LNCaP clone FGC (cell line): Measurements from ENCODE around the gene RMND5B.

Source experiments
- DNase-seq: peaks from one replicate; pipeline ENCODE4 v3.0.0-alpha.2; 2011; ENCODE audit warnings: low read depth
- H3K4me3 ChIP-seq: 2 replicates; pipeline ENCODE4 v1.5.1; 2011; ENCODE audit warnings: mild to moderate bottlenecking, low read depth, low read length, control low read depth
- TF ChIP-seq, protein P1 (sequence below): IDR thresholded peaks from 2 replicates; pipeline ENCODE4 v1.5.1; 2012; ENCODE audit warnings: mild to moderate bottlenecking; ENCODE audit not compliant: control insufficient read depth, insufficient read depth; ENCODE audit errors: extremely low read depth

The RMND5B gene

DNA sequence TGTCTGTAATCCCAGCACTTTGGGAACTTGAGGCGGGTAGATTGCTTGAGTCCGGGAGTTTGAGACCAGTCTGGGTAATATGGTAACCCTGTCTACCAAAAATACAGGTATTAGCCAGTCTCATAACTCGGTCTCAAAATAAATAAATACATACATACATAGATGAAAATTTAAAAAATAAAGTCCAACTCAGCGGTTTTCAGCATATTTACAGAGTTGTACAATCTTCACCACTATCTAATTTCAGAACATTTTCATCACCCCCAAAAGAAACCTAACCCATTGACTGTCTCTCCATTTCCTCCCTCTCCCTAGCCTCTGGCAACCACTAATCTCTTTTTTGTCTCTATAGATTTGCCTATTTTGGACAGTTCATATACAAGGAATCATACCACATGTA, 10.7 kb downstream of the RMND5B start:
- TF ChIP-seq, protein P1, sequence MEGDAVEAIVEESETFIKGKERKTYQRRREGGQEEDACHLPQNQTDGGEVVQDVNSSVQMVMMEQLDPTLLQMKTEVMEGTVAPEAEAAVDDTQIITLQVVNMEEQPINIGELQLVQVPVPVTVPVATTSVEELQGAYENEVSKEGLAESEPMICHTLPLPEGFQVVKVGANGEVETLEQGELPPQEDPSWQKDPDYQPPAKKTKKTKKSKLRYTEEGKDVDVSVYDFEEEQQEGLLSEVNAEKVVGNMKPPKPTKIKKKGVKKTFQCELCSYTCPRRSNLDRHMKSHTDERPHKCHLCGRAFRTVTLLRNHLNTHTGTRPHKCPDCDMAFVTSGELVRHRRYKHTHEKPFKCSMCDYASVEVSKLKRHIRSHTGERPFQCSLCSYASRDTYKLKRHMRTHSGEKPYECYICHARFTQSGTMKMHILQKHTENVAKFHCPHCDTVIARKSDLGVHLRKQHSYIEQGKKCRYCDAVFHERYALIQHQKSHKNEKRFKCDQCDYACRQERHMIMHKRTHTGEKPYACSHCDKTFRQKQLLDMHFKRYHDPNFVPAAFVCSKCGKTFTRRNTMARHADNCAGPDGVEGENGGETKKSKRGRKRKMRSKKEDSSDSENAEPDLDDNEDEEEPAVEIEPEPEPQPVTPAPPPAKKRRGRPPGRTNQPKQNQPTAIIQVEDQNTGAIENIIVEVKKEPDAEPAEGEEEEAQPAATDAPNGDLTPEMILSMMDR = no peak
- no peak overlapping the region for H3K4me3 ChIP-seq
- DNase-seq = no peak

DNA sequence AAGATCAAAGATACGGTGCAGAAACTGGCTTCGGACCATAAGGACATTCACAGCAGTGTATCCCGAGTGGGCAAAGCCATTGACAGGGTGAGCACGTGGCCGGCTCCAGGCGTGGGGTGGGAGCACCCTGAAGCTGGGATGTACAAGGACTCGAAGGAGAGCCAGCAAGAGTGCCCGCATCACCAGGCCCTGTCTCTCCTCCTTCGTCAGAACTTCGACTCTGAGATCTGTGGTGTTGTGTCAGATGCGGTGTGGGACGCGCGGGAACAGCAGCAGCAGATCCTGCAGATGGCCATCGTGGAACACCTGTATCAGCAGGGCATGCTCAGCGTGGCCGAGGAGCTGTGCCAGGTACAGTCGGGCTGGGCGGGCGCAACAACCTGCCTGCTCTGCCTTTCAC, 11.8 kb downstream of the RMND5B start:
- TF ChIP-seq, protein P1 = no peak
- no peak overlapping the region for H3K4me3 ChIP-seq
- no peak for DNase-seq

DNA sequence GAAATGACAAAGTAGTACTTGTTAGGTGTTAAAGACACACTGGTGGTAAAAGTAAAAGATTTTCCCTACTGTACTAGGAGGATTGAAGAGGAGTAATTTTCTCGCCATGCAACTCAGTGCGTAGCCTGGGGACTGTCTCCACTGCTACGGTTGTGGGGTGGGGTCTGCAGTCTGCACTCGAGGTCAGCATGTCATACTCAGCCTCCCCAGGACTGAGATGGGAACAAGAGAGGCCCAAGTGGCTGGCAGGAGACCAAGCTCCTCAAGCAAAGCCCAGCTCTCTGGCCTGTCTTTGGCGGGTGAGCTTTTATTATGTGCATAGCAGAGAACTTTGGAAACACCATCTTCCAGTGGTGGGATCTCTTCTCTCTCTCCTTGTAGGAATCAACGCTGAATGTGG, 12.4 kb downstream of the RMND5B start:
- DNase-seq = no peak
- TF ChIP-seq, protein P1 = no peak

DNA sequence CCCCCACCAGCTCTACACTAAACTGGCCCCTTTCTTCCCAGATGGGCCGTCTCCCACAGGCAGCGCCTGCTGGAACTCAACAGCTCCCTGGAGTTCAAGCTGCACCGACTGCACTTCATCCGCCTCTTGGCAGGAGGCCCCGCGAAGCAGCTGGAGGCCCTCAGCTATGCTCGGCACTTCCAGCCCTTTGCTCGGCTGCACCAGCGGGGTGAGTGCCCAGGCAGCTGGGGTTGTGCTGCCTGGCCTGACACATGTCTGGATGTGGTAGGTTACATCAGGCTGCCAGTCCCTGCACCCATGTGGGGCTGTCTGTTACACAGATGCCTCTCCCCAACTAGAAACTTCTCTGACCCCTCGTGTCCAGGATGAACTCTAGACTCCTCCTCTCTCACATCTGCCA, 13.1 kb downstream of the RMND5B start:
- no peak for DNase-seq
- TF ChIP-seq, protein P1 = no peak
- no peak overlapping the region for H3K4me3 ChIP-seq

More for the DNA sequence above, 12.4 kb downstream of the RMND5B start:
- H3K4me3 ChIP-seq = no peak overlapping the region

DNA sequence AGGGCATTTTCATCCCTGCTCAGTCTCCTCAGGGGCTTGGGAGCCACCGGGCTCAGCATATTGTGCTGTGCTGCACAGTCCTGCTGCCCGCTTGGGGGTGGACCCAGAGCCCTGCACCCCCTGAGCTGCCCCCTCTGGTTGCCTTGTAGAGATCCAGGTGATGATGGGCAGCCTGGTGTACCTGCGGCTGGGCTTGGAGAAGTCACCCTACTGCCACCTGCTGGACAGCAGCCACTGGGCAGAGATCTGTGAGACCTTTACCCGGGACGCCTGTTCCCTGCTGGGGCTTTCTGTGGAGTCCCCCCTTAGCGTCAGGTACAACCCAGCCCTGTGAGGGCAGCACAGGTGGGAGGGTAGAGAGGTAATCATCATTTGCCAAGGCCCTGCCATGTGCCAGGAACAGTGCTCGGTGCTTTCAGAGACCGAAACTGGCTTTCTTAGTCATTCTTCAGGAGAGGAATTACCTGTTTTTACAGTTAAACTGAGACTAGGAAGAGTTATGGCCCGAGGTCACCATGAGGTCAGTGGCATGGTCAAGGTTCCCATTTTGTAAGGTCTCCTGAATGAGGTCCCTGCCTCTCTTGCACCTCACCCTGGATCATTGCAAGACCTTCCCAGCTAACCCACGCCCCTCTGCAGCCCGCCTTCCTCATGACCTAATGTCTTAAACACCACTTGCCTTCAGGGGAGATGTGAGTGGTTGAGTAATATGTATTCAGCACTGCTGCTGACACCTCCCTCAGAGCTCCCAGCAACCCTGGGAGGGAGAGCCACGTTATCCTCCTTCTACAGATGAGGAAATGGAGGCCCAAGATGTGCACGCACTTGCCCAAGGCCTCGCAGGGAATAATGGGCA, 15.4 kb downstream of the RMND5B start:
- DNase-seq = no peak

DNA sequence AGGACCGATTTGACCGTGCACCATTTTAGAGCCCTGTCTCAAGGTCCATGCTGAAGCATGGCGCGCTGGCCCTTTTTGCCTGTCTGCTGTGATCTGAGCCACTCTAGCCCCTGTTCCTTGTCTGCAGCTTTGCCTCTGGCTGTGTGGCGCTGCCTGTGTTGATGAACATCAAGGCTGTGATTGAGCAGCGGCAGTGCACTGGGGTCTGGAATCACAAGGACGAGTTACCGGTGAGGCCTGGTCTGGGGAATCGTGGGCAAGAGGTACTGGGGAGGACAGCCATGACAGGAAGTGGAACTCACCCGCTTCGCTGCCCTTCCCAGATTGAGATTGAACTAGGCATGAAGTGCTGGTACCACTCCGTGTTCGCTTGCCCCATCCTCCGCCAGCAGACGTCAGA, 16.6 kb downstream of the RMND5B start:
- DNase-seq = no peak
- TF ChIP-seq, protein P1 = no peak
- no peak overlapping the region for H3K4me3 ChIP-seq

More for the DNA sequence above, 15.4 kb downstream of the RMND5B start:
- no peak overlapping the region for H3K4me3 ChIP-seq
- TF ChIP-seq, protein P1 = peak; percentile 90
